LNCaP clone FGC (cell line): ENCODE data around the gene HDAC1.

Experiments used
- DNase-seq: peaks from one replicate; pipeline ENCODE4 v3.0.0-alpha.2; 2011; ENCODE audit warnings: low read depth
- H3K4me3 ChIP-seq: 2 replicates; pipeline ENCODE4 v1.5.1; 2011; ENCODE audit warnings: mild to moderate bottlenecking, low read depth, low read length, control low read depth
- CTCF ChIP-seq: IDR thresholded peaks from 2 replicates; pipeline ENCODE4 v1.5.1; 2012; ENCODE audit warnings: mild to moderate bottlenecking; ENCODE audit not compliant: control insufficient read depth, insufficient read depth; ENCODE audit errors: extremely low read depth

The HDAC1 gene

DNA sequence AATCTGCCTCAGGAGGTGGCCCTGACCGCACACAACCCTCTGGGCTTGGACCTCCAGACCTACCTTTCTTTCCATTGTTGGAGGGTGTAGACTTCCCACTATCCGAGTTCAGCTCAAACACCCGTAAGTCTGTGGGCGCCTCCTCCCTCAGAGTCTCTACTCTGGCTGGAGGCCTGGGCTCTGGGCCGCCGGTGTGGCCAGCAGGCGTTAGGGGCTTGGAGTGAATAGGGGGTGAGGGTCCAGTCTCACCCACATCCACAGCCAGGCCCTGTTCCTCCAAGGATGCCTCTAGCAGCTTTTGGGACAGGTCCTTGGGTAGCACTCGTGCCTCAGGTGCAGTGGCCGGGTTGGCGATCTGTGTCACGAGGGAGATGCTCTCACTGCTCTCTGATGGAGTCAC is 84.3 kb downstream of the HDAC1 start:
- no peak overlapping the region for H3K4me3 ChIP-seq
- TF ChIP-seq CTCF = no peak
- no peak for DNase-seq

DNA sequence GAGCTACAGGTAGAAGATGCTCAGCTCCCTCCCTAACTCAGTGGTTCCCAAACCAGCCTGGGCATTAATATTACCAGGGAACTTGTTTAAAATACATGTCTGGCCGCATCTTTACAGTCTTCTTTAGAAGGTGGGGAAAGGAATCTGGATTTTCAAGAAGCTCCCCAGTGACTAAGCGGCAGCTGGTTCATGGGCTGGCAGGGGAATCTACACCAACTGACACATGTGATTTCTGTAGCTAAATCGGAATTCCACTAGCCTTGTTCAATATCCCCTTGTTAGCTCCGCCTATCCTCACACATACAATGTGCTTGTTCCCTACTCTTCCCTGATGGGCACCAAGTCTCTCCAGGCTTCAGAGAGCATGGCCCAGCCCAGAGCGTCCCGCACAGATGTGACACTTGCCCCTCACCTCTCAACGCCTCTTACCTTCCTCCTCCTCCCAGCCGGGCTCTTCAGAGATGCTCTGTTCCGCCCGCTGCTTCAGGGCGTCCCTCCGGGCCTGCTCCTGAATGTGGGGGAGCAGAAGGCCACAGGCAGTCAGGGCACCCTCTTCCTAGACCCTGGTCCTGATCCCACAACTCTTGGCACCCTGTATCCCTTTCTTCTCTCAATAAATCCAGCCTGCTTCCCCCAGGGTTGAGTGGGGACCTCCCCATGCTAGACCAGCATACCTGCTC is 85.8 kb downstream of the HDAC1 start:
- DNase-seq = no peak
- H3K4me3 ChIP-seq = no peak overlapping the region
- TF ChIP-seq CTCF = no peak

GRCh38 chr1:32380057-32380456 is 88.2 kb downstream of the HDAC1 start:
- DNase-seq = no peak
- no peak for TF ChIP-seq CTCF
- no peak overlapping the region for H3K4me3 ChIP-seq
